ENCODE data around the gene TRMT61B. TPM values are rescaled to one million over a fixed set of nuclear protein-coding genes. Genes with fewer than 3 reads are reported as not detected.

The TRMT61B gene
- total and polyA plus RNA-seq, 2 of the 4 experiments (the other 2 are of a cell fraction) = 5.7 to 6.6 TPM

GRCh38 chr2:28818053-28818452 lies 52.1 kb downstream of the TRMT61B start:
- no peak overlapping the region for H2BK15ac ChIP-seq (ENCODE audit: low read depth, low read length)
- no peak for ATAC-seq (ENCODE audit: low read depth)
- H3K23ac ChIP-seq (ENCODE audit: low read depth, low read length) = no peak overlapping the region
- no peak overlapping the region for H4K5ac ChIP-seq (ENCODE audit: low read depth, low read length)
- no peaks in the 10 kb centered on the region for H3K79me1 ChIP-seq (ENCODE audit: low read depth in 1 of 2, low read length in 2 of 2)
- no peak overlapping the region for H3K56ac ChIP-seq (ENCODE audit: extremely low read depth, insufficient read depth, low read length)
- WGBS, 2 experiments (ENCODE audit: extremely low coverage in 2 of 2, insufficient read length in 1 of 2) = no CpG with 5 or more reads among the region's 3 CpGs
- H2BK5ac ChIP-seq (ENCODE audit: low read depth, low read length, poor library complexity, severe bottlenecking) = no peak overlapping the region
- H3K27me3 ChIP-seq (ENCODE audit: control insufficient read depth, insufficient read depth, low read length) = no peaks in the 10 kb centered on the region
- H3K4me3 ChIP-seq (ENCODE audit: insufficient read depth, low read depth, low read length) = no peak overlapping the region
- no peaks in the 10 kb centered on the region for H3K9me3 ChIP-seq (ENCODE audit: control insufficient read depth, insufficient read depth, low read length)
- no peak overlapping the region for H2BK20ac ChIP-seq (ENCODE audit: low read depth, low read length)
- H3K36me3 ChIP-seq (ENCODE audit: control insufficient read depth, insufficient read depth, low read length) = no peaks in the 10 kb centered on the region
- H3K9ac ChIP-seq (ENCODE audit: low read depth, low read length) = no peak overlapping the region
- no peak overlapping the region for H4K8ac ChIP-seq (ENCODE audit: low read depth in 2 of 2, low read length in 2 of 2)
- no peak for DNase-seq
- intact Hi-C loops (cut with micrococcal nuclease) = no loop called here
- H3K4ac ChIP-seq (ENCODE audit: low read depth, low read length) = no peak overlapping the region
- no peak overlapping the region for H3K27ac ChIP-seq (ENCODE audit: insufficient read depth, low read length)
- H4K91ac ChIP-seq (ENCODE audit: insufficient read depth, low read depth, low read length) = no peak overlapping the region
- H4K20me1 ChIP-seq (ENCODE audit: insufficient read depth, low read length) = no peaks in the 10 kb centered on the region
- no peak overlapping the region for H2AK5ac ChIP-seq (ENCODE audit: low read depth, low read length)
- dilution Hi-C loops (cut with HindIII; ENCODE audit: low sequenced_read_pairs, unreplicated experiment) = no loop called here
- H3K18ac ChIP-seq (ENCODE audit: low read depth, low read length) = no peak overlapping the region
- no peaks in the 10 kb centered on the region for H3K9me1 ChIP-seq (ENCODE audit: insufficient read depth, low read length)
- CTCF ChIA-PET = no interaction called here
- POLR2A ChIA-PET (ENCODE audit: unreplicated experiment) = no interaction called here
- TF ChIP-seq CTCF (conservative IDR thresholded peaks at IDR 0.05; ENCODE audit: low read depth, low read length) = no peak
- TF ChIP-seq MAZ (IDR thresholded peaks at IDR 0.05; ENCODE audit: borderline replicate concordance, low read depth, low read length) = no peak
- no peak for TF ChIP-seq POLR2A (IDR thresholded peaks at IDR 0.05; ENCODE audit: low read depth, low read length)
- TF ChIP-seq MXI1 (IDR thresholded peaks at IDR 0.05; ENCODE audit: borderline replicate concordance, low read depth, low read length) = no peak
- no peak for TF ChIP-seq FOS (IDR thresholded peaks at IDR 0.05; ENCODE audit: low read depth, low read length)
- TF ChIP-seq USF2 (IDR thresholded peaks at IDR 0.05; ENCODE audit: low read depth, low read length) = no peak
- TF ChIP-seq BHLHE40 (IDR thresholded peaks at IDR 0.05; ENCODE audit: low read depth, low read length) = no peak
- TF ChIP-seq CHD1 (IDR thresholded peaks at IDR 0.05; ENCODE audit: low read depth, low read length) = no peak
- TF ChIP-seq NFE2L2 (IDR thresholded peaks at IDR 0.05; ENCODE audit: low read depth, low read length) = no peak
- TF ChIP-seq RCOR1 (IDR thresholded peaks at IDR 0.05; ENCODE audit: insufficient replicate concordance, low read length) = no peak
- no peak for TF ChIP-seq RFX5 (IDR thresholded peaks at IDR 0.05; ENCODE audit: low read depth, low read length)
- TF ChIP-seq CEBPB (IDR thresholded peaks at IDR 0.05; ENCODE audit: low read depth, low read length) = no peak
- TF ChIP-seq SMC3 (IDR thresholded peaks at IDR 0.05; ENCODE audit: low read depth, low read length) = no peak
- no peak for TF ChIP-seq RAD21 (IDR thresholded peaks at IDR 0.05; ENCODE audit: low read length)
- TF ChIP-seq MAFK (IDR thresholded peaks at IDR 0.05; ENCODE audit: low read depth, low read length) = no peak
- no peak for TF ChIP-seq ELK1 (IDR thresholded peaks at IDR 0.05; ENCODE audit: borderline replicate concordance, low read depth, low read length)
- H3K4me1 ChIP-seq (ENCODE audit: control insufficient read depth, insufficient read depth, low read length) = no peaks in the 10 kb centered on the region
- in situ Hi-C loops (cut with MboI; ENCODE audit: low sequenced_read_pairs) = no loop called here
- H2BK120ac ChIP-seq (ENCODE audit: low read depth, low read length) = no peak overlapping the region
- no peak overlapping the region for H2AK9ac ChIP-seq (replicated peaks; ENCODE audit: low read depth, low read length, poor library complexity)
- no peak overlapping the region for H2AFZ ChIP-seq (replicated peaks; ENCODE audit: low read length, poor library complexity)
- no TSS peak for BruUV-seq (replicated peaks)
- H3K4me2 ChIP-seq (ENCODE audit: low read depth, low read length) = no peak overlapping the region
- H3K14ac ChIP-seq (replicated peaks; ENCODE audit: low read depth, low read length) = no peak overlapping the region
